Measurements from ENCODE around the gene MS4A10. TPM values are rescaled to one million over a fixed set of nuclear protein-coding genes. Genes with fewer than 3 reads are reported as not detected.
A peak's percentile ranks its signal among the peaks of the same experiment; 100 is the strongest.

MS4A10 gene
- total and polyA plus RNA-seq, 9 of the 15 experiments (the other 6 are each of a cell fraction or from before 2014, with no cell fraction given), result not detected

GRCh38 chr11:60844045-60844869 lies 59.1 kb downstream of the MS4A10 start (continued):
- TF ChIP-seq SIRT6 (IDR thresholded peaks at IDR 0.05; ENCODE audit: low read depth, low read length), result no peak
- no peak for TF ChIP-seq SMARCA5 (IDR thresholded peaks at IDR 0.05)
- no peak for TF ChIP-seq LARP7 (IDR thresholded peaks at IDR 0.05)
- TF ChIP-seq ZBTB9 (CRISPR knock-in tag; IDR thresholded peaks at IDR 0.05), result no peak
- peak; percentile 32; the same call in 1 of the 2 replicates for TF ChIP-seq RBFOX2 (IDR thresholded peaks at IDR 0.05; ENCODE audit: low read depth, low read length)
- TF ChIP-seq ZNF655 (CRISPR knock-in tag; IDR thresholded peaks at IDR 0.05), result no peak
- no peak for TF ChIP-seq BHLHE40 (IDR thresholded peaks at IDR 0.05; ENCODE audit: low read length)
- TF ChIP-seq SP2 (IDR thresholded peaks at IDR 0.05; ENCODE audit: extremely low read depth, low read depth, low read length, poor library complexity, severe bottlenecking), result no peak
